ENCODE measurements around the gene NEXN. TPM values are rescaled to one million over a fixed set of nuclear protein-coding genes. Genes with fewer than 3 reads are reported as not detected.

The NEXN gene
- total RNA-seq, 1 experiment from 2014 or later, result 0.15 TPM

GRCh38 chr1:77888781-77889642 lies 588 bp downstream of the NEXN start:
- no peak for TF ChIP-seq ZBTB33 (IDR thresholded peaks at IDR 0.05; ENCODE audit: extremely low read depth, insufficient replicate concordance, low read length)
- TF ChIP-seq EZH2 (IDR thresholded peaks at IDR 0.05), result no peak
- TF ChIP-seq, protein P1, sequence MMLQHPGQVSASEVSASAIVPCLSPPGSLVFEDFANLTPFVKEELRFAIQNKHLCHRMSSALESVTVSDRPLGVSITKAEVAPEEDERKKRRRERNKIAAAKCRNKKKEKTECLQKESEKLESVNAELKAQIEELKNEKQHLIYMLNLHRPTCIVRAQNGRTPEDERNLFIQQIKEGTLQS (IDR thresholded peaks at IDR 0.05), result no peak
- no peak for TF ChIP-seq SIN3A (IDR thresholded peaks at IDR 0.05; ENCODE audit: low read depth)
- no peak for TF ChIP-seq CTCF (IDR thresholded peaks at IDR 0.05 in 2 of 3, conservative IDR thresholded peaks at IDR 0.05 in 1 of 3; ENCODE audit: borderline replicate concordance in 1 of 3, insufficient read depth in 1 of 3, low read depth in 2 of 3, low read length in 2 of 3)
- TF ChIP-seq CEBPB (IDR thresholded peaks at IDR 0.05; ENCODE audit: low read depth), result no peak
- Histone ChIP-seq H3K79me2 (ENCODE audit: insufficient read depth, low read length) (no peaks in the 10 kb centered on the region), H3K9me2 (ENCODE audit: insufficient read depth) (no peaks in the 10 kb centered on the region), H4K20me1 (ENCODE audit: insufficient read depth) (no peaks in the 10 kb centered on the region), H3K4me3 (replicated peaks in 1 of 2; ENCODE audit: low read depth in 1 of 2, low read length in 2 of 2) (no peak overlapping the region), H3K36me3 (ENCODE audit: control insufficient read depth in 1 of 2, insufficient read depth in 2 of 2, low read length in 2 of 2) (no peaks in the 10 kb centered on the region), H3K9ac (ENCODE audit: low read length) (no peak overlapping the region), H3K27ac (ENCODE audit: low read depth, low read length) (no peak overlapping the region), H3K9me3 (ENCODE audit: control insufficient read depth in 1 of 2, insufficient read depth in 1 of 2, low read depth in 1 of 2, low read length in 2 of 2) (no peaks in the 10 kb centered on the region), H3K4me2 (ENCODE audit: low read length) (peak overlapping the region; percentile 21), H3K27me3 (ENCODE audit: insufficient read depth, low read length) (no peaks in the 10 kb centered on the region), H3K4me1 (ENCODE audit: control insufficient read depth in 1 of 2, insufficient read depth in 2 of 2, low read length in 2 of 2) (peaks cover 3 to 16% of the 10 kb centered on the region in 2 experiments; a peak in 3 of 4 replicates), H2AFZ (ENCODE audit: low read depth, low read length, poor library complexity, severe bottlenecking) (no peak overlapping the region)
- POLR2A ChIA-PET, result no interaction called here
- intact Hi-C loops (cut with micrococcal nuclease), result no loop called here
- DNase-seq (ENCODE audit: low read depth, low spot score) (no peak), ATAC-seq (no peak)
- CTCF ChIA-PET, result no interaction called here
- no TSS peak for BruUV-seq (replicated peaks)
- RAD21 ChIA-PET (ENCODE audit: low non-redundant PET in 1 of 2, low total read pairs in 2 of 2, uncharacterized antibody in 2 of 2, unreplicated experiment in 2 of 2), result no interaction called here
